ENCODE measurements around the gene UBXN1.

UBXN1 gene, protein sequence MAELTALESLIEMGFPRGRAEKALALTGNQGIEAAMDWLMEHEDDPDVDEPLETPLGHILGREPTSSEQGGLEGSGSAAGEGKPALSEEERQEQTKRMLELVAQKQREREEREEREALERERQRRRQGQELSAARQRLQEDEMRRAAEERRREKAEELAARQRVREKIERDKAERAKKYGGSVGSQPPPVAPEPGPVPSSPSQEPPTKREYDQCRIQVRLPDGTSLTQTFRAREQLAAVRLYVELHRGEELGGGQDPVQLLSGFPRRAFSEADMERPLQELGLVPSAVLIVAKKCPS

DNA sequence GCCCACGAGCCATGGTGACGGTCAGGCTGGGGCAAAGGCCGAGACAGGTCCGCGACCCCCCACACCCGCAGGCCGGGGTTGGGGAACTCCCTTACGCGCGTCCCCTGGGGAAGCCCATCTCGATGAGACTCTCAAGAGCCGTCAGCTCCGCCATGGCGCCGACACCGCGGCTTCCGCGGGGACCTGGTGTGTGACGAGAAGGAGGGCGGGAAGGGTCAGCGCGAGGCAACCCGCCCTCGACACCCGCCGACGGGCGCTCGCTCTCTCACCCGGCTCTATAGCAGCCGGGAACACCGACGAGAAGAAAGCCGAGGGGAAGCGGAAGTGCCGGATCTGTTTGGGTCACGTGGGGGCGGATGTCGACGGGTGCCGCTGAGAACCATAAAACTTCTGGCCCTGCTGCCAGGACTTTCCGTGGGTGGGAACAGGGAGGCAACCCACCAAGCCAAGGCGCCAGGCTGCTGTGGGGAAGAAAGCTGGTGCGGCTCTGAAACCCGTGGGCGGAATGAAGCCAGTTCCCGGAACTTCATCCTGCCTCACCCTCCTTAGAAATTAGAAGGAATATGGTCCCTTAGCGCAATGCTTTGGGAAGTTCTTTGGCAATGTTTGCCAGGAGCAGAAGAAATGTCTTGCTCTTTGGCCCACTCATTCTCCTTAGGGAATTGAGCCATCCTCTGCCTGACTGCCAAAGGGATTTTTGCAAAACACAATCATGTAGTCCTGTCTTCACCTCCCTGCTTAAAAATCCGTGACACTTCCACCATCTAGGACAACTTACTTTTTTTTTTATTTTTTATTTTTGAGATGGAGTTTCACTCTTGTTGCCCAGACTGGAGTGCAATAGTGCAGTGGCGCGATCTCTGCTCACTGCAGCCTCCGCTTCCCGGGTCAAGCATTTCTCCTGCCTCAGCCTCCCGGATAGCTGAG lies at the start of gene UBXN1:
UBXN1 (minus strand) TSS at position 304 of the 927 bp plus-strand sequence; CDS start at position 154, 150 bp downstream.
- peak; percentile 75 to 79 for DNase-seq (ENCODE audit: low read depth in 2 of 2, low spot score in 1 of 2)

DNA sequence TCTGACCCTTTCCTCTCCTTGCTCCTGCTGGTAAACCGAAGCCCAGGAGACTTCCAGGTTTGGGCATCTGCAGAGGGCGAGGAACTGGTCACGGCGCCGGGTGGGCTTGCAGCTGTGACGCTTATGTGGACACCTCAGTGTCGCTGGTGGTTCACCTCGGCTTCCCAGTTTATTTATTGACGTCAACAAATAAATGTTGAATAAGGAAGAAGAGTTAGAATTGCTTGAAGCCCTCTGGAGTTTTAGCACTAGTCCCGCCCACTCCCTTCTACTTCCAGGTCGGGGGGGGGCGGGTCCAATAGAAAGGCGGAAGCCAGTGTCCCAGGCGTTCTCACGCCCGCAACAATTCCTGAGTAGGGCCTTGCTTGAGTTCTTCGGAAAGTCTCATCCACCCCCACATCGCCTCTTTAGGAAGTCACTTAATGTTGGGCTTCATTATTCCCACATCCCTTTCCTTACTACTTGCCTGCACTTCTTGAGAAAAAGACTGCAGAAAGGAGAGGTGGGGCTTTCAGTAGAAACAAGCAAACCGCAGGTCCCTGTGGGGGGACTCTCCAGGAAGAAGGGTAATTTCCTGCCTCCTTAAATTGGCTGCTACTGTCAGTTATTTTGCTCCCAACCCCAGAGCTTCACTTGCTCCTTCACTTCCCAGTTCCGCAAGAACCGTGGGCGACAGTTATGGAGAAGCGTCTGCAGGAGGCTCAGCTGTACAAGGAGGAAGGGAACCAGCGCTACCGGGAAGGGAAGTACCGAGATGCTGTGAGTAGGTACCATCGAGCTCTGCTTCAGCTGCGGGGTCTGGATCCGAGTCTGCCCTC lies 49.5 kb upstream of the UBXN1 start, which contains the start of gene TTC9C:
TTC9C (plus strand) TSS at position 316 of the 818 bp plus-strand sequence; CDS start at position 679, 363 bp downstream.
- peak; percentile 62 to 72 for DNase-seq (ENCODE audit: low read depth in 2 of 2, low spot score in 1 of 2)

DNA sequence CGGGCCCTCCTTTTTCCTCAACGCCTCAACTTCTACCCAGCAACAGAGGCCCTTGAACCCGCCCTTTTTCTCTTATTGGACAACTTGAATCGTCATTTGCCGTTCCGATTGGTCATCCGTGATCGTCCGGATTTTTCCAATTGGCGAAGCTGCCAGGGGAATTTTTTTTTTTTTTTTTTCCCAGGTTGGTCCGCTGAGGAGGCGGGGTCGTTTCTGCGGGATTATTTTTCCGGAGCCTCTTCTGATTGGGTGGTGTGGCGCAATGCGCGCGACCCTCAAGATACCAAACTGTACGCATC lies 48.9 kb upstream of the UBXN1 start:
- peak; percentile 55 to 64 for DNase-seq (ENCODE audit: low read depth in 2 of 2, low spot score in 1 of 2)

DNA sequence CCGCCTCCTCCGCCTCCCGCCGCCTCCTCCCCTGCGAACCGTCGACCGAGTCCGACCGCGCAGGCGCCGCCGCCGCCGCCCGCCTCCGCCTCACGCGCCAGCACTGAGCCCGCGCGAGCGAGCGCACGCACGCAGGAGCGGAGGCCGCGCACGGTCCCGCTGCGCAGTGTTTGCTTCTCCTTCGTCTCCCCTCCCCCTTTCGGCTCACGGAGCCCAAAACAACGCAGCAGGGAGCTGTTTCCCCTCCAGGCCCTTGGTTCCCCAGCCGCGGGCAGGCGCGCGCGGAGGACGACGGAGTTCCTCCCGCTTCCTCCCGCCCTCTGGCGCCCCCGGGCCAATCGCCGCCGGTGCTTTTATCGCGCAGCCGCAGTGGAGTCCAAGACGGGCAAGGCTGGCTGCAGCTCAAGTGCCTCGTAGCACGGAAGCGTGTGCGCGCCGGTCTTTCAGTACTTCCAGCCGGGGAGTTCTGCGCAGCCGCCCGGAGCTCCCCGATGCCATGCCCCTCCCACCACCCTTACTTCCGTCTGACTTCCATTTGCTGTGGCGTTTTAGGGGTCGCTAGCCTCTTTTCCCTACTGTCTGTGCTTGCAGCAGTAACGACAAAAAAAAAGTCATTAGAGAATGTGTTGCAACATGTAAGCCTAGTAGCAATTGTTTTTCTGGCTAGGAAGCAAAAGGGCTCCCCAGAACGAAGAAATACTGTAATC lies 48.4 kb upstream of the UBXN1 start, which contains the start of gene HNRNPUL2:
HNRNPUL2 (minus strand) TSS at position 293 of the 707 bp plus-strand sequence. CDS start 301 bp downstream, outside the sequence.
- peak; percentile 94 to 97 for DNase-seq (ENCODE audit: low read depth in 2 of 2, low spot score in 1 of 2)

DNA sequence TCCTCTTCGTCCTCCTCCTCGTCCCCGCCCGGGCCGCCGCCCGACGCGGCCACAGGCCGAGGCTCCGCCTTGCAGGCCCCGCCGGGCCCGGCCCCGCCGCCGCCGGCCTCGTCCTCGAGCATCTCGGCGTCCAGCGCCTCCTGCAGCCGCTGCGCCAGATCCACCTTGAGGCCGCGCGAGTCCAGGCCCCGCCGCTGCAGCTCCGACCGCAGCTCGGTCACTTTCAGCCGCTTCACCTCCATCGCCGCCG lies 48.0 kb upstream of the UBXN1 start:
- DNase-seq (ENCODE audit: low read depth in 2 of 2, low spot score in 1 of 2) = no peak

DNA sequence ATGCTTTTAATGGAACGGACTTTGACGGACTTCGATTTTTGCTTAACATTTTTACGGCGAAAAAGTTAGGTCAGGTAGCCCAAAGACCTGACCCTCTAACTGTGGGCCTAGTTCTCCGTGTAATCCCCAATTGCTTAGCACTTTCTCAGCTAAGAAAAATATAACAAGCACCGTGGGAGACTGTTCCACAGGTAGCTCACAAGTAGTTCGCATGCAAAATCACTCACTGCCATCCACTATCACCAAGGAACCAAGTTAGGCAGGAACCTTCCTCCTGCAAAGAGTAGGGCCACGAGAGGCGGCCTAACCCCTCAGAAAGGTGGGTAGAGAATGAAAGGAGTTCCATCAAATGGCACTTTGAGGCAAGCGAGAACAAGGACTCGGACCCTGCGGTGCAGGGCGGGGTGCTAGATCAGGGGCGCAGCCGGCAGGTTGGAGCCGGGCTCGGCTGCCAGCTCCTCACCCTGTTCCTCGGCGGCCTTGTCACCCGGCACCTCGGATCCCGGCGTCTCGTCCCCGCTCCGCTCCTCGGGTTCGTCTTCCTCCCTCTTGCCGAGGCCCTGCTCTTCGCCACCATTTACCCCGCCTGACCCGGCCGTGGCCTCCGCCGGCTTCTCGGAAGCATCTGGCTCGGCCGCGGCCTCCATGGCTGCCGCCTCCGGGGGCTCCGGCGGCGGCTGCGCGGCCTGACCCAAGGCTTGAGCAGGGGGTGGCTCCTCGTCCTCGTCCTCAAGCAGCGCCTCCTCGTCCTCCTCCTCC lies 47.5 kb upstream of the UBXN1 start:
- DNase-seq (ENCODE audit: low read depth in 2 of 2, low spot score in 1 of 2) = no peak

DNA sequence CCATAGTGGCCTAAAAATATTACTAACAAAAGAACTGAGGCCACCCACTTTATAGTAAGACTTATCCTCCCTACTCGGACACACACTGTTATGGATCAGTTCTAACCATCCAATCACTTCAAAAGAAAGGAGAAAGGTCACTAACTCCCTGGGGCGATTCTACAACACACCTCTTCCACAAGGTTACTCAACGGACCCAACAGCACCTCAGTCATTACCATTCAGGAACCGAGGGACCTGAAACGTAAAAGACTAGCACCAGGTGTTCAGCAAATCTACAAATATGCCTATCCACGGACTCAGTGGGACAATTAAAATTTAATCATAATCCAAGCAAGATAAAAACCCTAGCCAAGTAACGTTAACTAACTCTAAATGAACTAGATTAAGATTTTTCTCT lies 46.8 kb upstream of the UBXN1 start:
- DNase-seq (ENCODE audit: low read depth in 2 of 2, low spot score in 1 of 2) = no peak

DNA sequence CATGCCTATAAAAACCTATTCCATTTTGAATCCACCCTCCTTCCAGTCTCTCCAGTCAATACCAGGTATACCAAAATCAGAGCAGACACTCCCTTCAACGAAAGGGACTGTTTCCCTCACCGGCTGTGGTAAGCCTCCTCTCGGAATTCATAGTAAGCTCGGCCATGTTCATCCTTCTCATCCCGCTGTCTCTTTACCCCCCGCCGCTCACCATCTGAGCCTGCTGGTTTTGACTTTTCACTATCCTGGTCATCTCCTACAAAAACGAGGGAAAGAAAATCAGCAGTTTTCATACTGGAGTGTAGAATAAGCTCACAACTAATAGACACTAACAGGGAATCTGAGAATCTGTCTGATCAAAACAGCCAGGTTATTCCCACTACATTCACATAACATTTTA lies 45.3 kb upstream of the UBXN1 start:
- DNase-seq (ENCODE audit: low read depth in 2 of 2, low spot score in 1 of 2) = no peak

DNA sequence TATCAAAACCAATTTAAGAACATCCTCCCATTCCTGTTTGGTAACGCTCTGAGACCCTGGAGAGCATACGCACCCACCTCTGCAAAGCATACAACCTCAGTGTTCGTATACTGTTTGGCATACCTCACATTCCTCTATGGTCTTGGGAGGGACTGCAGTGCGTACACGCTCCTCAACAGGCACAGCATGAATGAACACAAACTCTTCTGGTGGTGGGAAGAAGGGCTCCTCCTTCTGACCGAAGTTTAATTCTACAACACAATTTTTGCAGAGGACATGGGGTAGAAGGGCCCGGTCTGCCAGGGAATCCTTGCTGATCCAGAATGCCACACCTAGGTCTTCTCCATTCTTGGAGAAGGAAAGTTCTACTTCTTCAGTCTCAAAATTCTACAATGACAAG lies 43.1 kb upstream of the UBXN1 start:
- DNase-seq (ENCODE audit: low read depth in 2 of 2, low spot score in 1 of 2) = no peak

DNA sequence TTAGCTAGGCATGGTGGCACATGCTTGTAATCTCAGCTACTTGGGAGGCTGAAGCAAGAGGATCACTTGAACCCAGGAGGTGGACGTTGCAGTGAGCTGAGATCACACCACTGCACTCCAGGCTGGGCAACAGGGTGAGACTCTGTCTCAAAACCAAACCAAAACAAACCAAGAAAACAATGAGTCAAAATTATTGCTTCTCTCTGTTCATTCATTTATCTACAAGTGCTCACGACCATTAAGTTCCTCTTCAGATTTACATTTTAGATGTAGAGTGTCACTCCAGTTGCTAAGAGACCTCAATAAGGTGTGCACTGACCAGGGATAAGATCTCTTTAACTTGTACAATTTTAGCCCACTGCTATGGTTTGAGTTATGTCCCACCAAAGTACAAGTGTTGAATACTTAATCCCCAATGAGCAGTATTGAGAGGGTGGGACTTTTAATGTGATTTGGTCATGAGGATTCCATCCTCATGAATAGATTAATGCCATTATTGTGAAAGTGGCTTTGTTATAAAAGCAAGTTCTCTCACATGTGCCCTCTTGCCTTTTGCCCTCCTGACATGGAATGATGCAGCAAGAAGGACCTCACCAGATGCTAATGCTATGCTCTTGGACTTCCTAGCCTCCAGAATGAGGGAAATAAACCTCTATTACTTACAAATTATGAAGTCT lies 40.6 kb upstream of the UBXN1 start:
- no peak for DNase-seq (ENCODE audit: low read depth in 2 of 2, low spot score in 1 of 2)

DNA sequence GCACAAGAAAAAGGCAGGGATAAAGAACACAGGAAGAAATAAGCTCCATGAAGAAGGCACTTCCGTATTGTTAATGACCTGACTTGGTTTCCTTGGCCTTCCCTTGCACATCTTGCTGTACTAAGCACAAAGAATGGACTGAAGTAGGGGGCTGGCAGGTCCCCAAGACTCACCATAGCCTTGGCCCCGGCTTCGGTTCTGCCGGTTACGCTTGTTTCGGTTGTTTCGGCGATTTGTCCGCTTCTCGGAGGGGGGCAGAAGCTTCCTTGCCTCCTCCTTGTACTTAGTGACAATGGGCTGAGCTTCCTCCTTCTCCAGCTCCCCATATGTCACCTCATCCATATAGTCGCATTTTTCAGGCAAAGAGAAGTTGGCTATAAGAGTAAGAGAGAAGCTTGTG lies 37.9 kb upstream of the UBXN1 start:
- no peak for DNase-seq (ENCODE audit: low read depth in 2 of 2, low spot score in 1 of 2)

DNA sequence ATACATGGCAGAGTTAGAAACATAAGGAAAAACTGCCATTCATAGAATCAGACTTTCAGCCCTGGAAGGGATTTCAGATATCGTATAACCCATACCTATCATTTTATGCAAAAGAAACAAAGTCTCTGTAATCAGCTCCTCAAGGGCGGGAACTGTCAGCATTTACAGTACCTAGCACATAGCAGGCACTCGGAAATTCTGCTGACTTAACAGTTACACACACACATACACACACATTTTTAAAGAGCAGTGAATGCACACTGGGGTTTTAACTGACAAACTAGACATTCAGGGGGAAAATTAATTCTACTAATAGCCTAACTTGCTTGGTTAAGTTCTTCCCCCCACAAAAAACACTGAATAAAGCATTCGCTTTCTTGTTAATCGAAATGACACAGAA lies 37.3 kb upstream of the UBXN1 start:
- no peak for DNase-seq (ENCODE audit: low read depth in 2 of 2, low spot score in 1 of 2)

DNA sequence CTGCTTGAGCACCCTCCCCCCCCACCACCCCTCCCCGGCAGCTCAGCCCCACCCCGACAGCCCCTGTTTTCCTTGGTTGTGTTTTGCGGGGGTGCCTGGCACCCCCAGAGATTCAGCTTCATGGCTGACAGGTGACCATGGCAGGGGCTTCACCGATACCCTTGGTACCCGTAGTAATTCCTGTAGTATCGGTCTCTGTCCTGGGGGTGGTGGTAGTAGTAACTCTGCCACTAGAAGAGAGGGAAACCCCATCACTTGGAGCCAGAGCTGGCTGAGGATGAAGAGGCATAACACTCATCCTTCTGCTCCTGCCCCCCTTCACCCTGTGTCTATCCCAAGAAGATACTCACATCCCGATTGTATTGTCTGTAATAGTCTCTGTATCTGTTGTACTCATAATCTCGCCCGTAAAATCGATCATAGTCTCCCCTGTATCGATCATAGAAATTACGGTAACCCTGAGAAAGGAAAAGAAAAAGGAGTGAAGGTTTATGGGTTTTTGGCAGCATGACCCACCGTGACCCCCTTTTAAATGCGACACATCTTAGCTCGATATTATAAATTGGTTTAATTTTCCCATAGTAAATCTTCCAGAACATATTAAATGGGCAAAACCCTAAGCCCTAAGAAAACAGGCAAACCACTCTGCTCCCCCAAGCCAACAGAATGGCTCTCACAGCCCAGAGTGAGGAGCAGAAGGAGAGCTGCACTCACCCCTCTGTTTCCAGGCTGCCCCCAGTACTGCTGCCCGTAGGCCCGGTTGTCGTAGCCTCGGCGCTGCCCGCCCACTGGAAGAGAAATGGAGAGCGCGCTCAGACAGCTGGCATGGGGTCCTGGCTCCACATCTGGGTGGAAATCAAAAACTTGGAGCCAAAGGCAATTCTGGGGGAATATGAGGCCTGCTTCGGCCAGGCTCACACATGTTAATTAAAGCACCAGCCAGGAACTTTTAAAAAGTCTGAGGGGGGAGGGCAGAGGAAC lies 36.6 kb upstream of the UBXN1 start:
- no peak for DNase-seq (ENCODE audit: low read depth in 2 of 2, low spot score in 1 of 2)

DNA sequence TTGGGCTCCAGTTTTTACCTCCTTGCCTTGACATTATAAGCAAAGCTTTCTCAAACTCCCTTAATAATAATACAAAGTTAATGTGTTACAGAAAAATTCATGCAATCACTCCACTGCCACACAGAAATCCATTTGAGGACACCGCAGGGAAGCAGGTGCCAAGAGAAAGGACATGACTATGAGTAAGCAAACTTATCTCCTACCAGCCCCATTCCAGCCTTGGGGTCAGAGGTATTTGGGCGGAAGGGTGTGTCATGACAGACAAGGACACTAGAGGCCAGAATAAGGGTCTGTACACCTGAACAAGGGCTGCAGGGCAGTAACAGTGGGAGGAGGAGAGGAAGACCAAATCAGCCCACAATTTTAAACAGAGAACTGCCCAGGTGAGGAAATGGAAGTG lies 34.5 kb upstream of the UBXN1 start:
- DNase-seq (ENCODE audit: low read depth in 2 of 2, low spot score in 1 of 2) = no peak

DNA sequence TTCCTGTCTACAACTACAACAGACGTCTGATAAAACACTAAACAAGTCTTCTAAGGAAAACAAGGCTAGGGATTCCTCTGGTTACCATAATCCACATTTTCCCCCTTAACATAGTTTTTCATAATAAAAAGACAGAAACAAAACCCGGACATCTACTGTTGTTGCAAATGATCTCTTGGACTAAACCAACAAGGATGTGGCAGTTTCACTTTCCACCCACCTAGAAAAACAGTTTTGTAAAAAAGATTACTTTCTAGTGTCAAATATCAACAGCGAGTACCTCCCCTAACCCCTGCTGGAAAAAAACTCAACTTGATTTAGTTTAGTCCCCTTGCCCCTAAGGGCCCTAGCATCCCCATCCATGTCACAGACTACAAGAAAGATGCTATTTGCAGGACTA lies 34.0 kb upstream of the UBXN1 start:
- DNase-seq (ENCODE audit: low read depth in 2 of 2, low spot score in 1 of 2) = no peak

DNA sequence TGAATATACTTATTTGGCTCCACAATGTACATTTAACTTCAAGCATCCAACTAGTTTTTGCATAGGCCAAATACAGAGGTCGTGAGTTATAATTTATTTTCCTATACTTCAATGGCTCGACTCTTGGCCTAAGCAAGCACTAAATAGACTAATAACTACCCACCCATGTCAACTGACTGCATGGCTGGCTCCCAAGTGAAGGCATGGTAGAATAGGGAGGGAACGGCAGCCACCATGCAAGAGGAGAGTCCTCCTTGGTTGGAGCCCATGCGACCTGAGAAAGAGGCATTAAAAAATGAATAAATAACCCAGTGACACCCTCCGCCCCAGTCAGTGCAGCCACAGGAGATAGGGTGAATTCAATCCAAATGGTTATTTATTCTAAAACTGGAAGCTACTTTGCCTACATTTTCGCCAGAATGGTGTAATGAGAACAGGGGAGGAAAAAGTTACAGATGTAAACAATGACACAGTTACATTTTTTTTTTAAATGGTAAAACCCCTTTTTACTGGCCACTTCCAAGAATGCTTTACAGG lies 33.5 kb upstream of the UBXN1 start:
- no peak for DNase-seq (ENCODE audit: low read depth in 2 of 2, low spot score in 1 of 2)

DNA sequence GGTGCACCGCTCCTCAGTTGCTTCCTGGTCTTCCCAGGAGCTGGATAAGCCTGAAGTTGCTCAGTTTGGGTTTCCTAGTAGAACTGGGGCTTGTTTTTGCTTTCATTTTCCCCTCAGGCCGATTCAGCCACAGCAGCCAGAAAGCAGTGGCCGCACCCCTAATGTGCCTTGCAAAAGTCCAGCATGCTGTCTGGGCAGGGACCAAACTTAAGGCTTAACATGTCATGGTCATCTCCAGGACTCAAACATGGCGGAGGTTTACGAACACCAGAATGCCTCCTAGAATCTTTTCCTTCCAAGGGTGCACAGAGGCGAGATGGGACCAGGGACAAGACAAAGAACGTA lies 31.1 kb upstream of the UBXN1 start:
- no peak for DNase-seq (ENCODE audit: low read depth in 2 of 2, low spot score in 1 of 2)

DNA sequence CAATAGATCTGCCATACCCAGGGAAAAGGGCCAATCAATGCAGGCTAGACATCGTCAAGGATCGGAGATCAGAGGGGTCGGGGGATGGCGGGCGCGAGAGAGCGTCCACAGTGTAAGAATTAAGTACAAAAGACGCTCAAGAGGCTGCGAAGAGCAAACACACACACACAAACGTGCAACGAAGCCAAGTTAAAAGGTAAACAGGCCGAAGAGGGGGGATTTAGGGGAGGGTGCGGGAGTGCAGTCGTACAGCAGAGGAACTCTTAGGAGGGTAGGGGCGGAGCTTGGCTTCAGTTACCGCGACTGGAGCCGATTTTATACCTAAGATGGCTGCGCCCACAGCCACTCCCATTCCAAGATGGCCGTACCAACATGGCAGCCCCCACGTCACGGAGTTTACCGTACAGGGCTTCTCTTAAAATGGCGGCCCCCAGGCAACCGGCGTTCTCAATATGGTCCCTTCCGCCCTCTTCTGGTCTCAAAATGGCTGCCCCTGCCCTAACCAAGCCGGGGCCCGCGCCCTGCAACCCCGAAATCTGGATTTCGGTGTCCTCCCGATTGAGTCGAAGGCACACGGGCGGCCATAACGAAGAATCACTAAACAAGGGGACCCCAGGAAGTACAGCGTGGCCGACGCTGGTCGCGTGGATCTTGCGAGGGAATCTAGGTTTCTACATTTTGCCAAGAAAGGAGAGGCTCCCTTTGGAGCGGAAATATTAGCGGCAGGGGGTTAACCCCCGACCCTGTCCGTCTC lies 30.6 kb upstream of the UBXN1 start:
- peak; percentile 94 for DNase-seq (ENCODE audit: low read depth in 2 of 2, low spot score in 1 of 2)
